Stimulated activated naive CD8-positive, alpha-beta T cell treated with anti-CD3 and anti-CD28 coated beads, Interleukin-15, Interleukin-2, amounts not matched to agents 100 ng/mL and 50 ng/mL, for 24 hours (primary cell): ENCODE results near the gene NIPAL1.

ENCODE experiments used
- H3K27ac Mint-ChIP-seq: one replicate; pipeline ENCODE4 v1.8.0; 2021; ENCODE audit warnings: mild to moderate bottlenecking, mixed read lengths
- H3K27me3 Mint-ChIP-seq: one replicate; pipeline ENCODE4 v1.8.0; 2021; ENCODE audit warnings: mixed read lengths
- H3K36me3 Mint-ChIP-seq: one replicate; pipeline ENCODE4 v1.8.0; 2021; ENCODE audit warnings: low read depth, mixed read lengths
- H3K4me1 Mint-ChIP-seq: one replicate; pipeline ENCODE4 v1.8.0; 2021; ENCODE audit warnings: low read depth, mixed read lengths
- H3K4me3 Mint-ChIP-seq: one replicate; pipeline ENCODE4 v1.8.0; 2021; ENCODE audit warnings: mild to moderate bottlenecking, mixed read lengths
- H3K9me3 Mint-ChIP-seq: one replicate; pipeline ENCODE4 v1.8.0; 2021; ENCODE audit warnings: mixed read lengths

NIPAL1 gene

DNA sequence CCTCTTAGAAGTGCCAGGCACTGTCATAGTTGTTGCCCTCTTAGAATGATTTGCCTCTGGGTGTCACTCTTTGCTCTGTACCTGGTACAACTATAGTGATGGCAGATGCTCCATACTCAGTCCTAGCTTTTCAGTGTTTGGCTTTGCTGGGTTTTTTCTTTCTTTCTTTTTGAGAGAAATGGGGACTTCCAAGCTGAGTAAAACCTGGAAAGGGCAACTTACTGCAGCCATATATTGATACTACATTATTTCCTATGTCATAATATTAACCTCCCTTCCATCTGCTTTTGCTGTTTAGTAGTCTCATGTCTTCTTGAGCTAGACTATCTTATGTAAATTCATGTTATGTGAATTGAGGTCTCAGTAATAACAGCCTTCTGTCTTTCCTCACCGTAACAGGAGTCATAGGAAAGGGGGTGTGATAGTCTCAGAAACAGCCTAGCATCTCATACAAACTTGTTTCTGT lies 49.0 kb downstream of the NIPAL1 start:
- Mint-ChIP-seq H3K27ac (peak overlapping the region; percentile 81), H3K4me1 (peaks cover 46% of the 10 kb centered on the region), H3K4me3 (no peak overlapping the region), H3K36me3 (peaks cover 26% of the 10 kb centered on the region), H3K27me3 (no peaks in the 10 kb centered on the region), H3K9me3 (peaks cover 4% of the 10 kb centered on the region)

DNA sequence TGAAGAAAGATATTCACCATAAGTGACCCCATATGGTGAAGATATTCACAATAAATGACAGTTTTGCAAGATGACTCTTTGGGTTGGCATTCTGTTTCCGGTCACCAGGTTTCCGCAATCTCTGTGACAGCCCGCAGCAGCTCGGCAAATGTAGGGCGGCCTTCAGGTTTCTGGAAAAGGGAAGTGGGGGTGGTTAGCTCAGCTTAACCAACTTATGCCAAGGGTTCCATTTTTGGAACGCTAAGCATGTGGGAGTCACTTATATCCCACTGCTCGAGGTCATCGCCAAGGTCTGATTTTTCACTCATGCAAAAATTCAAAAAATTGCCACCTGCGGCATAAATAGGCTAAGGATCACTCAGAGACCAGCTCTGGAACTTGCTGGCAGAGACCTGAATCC lies 51.0 kb downstream of the NIPAL1 start:
- Mint-ChIP-seq H3K27ac (no peak overlapping the region), H3K27me3 (no peaks in the 10 kb centered on the region), H3K4me1 (peaks cover 45% of the 10 kb centered on the region), H3K9me3 (no peaks in the 10 kb centered on the region), H3K4me3 (no peak overlapping the region), H3K36me3 (peaks cover 24% of the 10 kb centered on the region)

DNA sequence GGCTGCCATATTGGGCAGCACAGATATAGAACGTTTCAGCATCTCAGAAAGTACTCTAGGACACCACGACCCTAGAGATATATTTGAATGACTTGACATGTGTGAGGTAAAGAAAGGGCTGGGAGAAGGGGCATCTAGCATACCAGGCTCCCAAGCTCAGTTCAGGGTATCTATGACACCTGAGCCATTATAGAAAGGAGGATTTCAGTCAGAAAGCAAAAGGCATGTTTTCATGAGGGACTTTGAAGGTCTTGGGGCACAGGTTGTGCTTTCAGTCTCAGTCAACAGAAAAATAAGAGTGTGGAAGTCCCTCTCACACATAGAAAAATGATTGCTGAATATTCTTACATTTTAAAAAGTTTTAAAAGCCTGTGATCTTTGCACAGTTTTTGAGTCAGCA lies 51.6 kb downstream of the NIPAL1 start:
- no peak overlapping the region for H3K27ac Mint-ChIP-seq
- no peaks in the 10 kb centered on the region for H3K9me3 Mint-ChIP-seq

DNA sequence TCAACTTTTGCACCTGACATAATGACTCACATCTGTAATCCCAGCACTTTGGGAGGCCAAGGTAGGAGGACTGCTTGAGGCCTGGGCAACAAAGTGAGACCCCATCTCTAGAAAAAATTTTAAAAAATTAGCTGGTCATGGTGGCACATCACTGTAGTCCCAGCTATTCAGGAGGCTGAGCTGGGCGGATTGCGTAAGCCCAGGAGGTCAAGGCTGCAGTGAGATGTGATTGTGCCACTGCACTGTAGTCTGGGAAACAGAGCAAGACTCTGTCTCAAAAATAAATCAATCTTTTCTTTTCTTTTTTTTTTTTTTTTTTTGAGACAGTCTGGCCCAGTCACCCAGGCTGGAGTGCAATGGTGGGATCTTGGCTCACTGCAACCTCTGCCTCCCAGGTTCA lies 52.5 kb downstream of the NIPAL1 start:
- no peak overlapping the region for H3K27ac Mint-ChIP-seq
- H3K4me3 Mint-ChIP-seq: no peak overlapping the region
- H3K27me3 Mint-ChIP-seq: no peaks in the 10 kb centered on the region
- peaks cover 24% of the 10 kb centered on the region for H3K36me3 Mint-ChIP-seq
- H3K9me3 Mint-ChIP-seq: no peaks in the 10 kb centered on the region
- peaks cover 33% of the 10 kb centered on the region for H3K4me1 Mint-ChIP-seq

More for the DNA sequence above, 51.6 kb downstream of the NIPAL1 start:
- Mint-ChIP-seq H3K27me3 (no peaks in the 10 kb centered on the region), H3K4me1 (peaks cover 39% of the 10 kb centered on the region), H3K4me3 (no peak overlapping the region), H3K36me3 (peaks cover 24% of the 10 kb centered on the region)

DNA sequence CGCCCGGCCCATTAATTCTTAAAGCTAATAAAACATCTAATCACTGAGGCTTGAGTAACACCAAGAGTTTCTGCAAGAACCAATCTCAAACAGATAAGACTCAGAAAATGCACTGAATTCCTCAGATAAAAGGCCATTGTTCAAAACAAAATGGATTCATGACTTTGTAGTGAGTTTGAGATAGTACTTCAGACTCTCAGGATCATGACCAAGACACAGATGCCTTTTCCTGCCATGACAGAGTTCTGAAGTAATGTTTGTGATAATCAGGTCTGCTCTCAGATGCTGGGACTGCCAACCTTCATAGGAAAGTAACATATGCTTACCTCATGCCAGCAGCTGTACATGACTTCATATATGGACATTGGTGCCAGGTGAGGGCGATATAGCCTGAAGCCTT lies 54.6 kb downstream of the NIPAL1 start:
- no peaks in the 10 kb centered on the region for H3K27me3 Mint-ChIP-seq
- peaks cover 24% of the 10 kb centered on the region for H3K36me3 Mint-ChIP-seq
- no peak overlapping the region for H3K27ac Mint-ChIP-seq
- H3K4me3 Mint-ChIP-seq: no peak overlapping the region
- peaks cover 20% of the 10 kb centered on the region for H3K4me1 Mint-ChIP-seq
- no peaks in the 10 kb centered on the region for H3K9me3 Mint-ChIP-seq

DNA sequence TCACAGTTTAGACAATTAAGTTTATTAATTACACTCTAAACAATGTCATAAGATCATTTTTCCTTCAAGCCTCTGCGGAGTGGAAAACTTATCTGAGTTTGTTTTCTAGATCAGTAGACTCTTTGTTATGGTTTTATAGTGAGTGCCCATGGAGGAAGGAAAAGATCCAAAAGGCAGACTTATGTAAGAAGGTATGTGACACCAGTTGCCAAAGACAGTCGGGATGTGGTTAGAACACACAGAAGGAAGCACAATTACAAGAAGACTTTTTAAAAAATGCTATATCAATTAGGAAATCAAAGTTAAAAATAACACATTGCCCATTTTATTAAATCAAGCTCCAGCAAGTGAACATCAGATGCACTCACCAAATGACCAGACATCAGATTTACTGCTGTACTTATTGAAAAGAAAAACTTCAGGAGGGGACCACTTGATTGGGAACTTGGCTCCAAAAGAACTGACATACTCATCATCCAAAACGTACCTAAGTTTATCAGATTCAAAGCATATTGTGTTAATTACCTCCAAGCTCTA lies 57.1 kb downstream of the NIPAL1 start:
- no peak overlapping the region for H3K4me3 Mint-ChIP-seq
- H3K27ac Mint-ChIP-seq: no peak overlapping the region
- H3K4me1 Mint-ChIP-seq: peaks cover 21% of the 10 kb centered on the region
- H3K27me3 Mint-ChIP-seq: no peaks in the 10 kb centered on the region
- H3K9me3 Mint-ChIP-seq: no peaks in the 10 kb centered on the region
- peaks cover 10% of the 10 kb centered on the region for H3K36me3 Mint-ChIP-seq

DNA sequence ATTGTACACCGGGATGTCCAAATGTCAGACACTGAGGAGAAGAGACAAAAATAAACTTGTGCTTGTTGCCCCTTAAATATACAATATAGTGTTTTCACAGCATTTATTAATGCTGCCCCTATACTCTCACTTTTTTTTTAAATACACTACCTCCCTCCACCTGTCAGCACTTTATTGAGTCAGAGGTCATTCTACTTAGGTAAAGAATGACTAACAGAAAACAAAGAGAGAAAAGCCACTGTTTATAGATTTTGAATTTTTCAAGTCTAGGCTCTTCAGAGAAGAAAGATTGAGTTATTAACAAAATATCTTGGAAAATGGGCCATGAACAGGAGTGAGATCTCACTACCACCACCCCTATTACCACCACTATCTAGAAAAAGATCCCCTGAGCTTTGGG lies 58.1 kb downstream of the NIPAL1 start:
- H3K4me1 Mint-ChIP-seq: peaks cover 31% of the 10 kb centered on the region
- peaks cover 9% of the 10 kb centered on the region for H3K36me3 Mint-ChIP-seq
- H3K9me3 Mint-ChIP-seq: no peaks in the 10 kb centered on the region
- no peaks in the 10 kb centered on the region for H3K27me3 Mint-ChIP-seq
- H3K4me3 Mint-ChIP-seq: no peak overlapping the region
- no peak overlapping the region for H3K27ac Mint-ChIP-seq

DNA sequence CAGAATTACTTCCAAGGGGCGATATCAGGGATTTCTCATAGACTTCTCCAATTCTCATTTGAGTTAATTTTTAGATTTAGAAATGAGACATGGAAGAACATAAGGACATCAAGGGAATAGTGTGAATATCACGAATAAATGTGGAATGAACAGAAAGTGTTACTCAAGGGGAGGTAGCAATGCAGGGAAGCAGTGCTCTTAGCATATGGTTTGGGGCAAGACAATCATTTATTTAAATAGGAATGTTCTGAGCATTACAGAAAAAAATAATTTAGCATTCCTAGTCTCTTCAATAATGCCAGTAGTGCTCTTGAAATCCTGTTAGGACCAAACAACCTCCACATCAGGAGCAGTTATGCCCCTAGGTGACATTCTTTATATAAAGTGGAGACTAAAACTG lies 61.9 kb downstream of the NIPAL1 start:
- no peaks in the 10 kb centered on the region for H3K27me3 Mint-ChIP-seq
- H3K36me3 Mint-ChIP-seq: peaks cover 14% of the 10 kb centered on the region
- H3K4me3 Mint-ChIP-seq: no peak overlapping the region
- H3K4me1 Mint-ChIP-seq: peaks cover 49% of the 10 kb centered on the region
- no peaks in the 10 kb centered on the region for H3K9me3 Mint-ChIP-seq
- no peak overlapping the region for H3K27ac Mint-ChIP-seq

DNA sequence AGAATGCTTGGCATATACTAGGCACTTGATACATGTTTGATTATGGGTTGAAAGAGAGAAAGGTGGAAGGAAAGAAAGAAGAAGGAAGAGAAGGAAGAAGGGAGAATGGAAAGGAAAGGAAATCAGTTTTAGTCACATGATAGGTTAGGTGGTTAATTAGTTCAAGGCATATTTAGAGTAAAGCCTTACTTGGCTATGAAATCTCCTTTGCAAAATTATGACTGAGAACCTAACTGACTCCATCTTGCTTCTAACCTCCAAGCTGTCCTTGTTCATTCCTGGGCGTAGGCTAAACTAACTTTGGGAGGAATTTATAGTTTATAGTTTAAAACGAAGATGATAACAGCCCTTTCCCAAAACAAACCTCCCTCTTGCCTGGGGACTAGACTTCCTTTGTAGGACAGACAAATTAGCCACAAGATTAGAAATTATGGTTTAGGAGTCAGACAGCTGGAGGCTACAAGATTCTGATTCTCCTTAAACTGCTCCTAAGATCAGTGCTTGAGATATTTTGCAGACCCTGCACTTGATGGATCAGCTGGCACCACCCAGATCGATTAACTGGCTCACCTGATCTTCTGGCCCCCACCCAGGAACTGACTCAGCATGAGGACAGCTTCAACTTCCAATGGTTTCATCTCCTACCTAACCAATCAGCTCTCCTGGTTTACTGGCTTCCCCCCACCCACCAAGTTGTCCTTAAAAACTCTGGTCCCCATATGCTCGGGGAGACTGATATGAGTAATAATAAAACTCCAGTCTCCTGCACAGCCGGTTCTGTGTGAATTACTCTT lies 62.5 kb downstream of the NIPAL1 start:
- peaks cover 49% of the 10 kb centered on the region for H3K4me1 Mint-ChIP-seq
- no peaks in the 10 kb centered on the region for H3K9me3 Mint-ChIP-seq
- H3K4me3 Mint-ChIP-seq: no peak overlapping the region
- peaks cover 14% of the 10 kb centered on the region for H3K36me3 Mint-ChIP-seq
- no peak overlapping the region for H3K27ac Mint-ChIP-seq
- H3K27me3 Mint-ChIP-seq: no peaks in the 10 kb centered on the region

DNA sequence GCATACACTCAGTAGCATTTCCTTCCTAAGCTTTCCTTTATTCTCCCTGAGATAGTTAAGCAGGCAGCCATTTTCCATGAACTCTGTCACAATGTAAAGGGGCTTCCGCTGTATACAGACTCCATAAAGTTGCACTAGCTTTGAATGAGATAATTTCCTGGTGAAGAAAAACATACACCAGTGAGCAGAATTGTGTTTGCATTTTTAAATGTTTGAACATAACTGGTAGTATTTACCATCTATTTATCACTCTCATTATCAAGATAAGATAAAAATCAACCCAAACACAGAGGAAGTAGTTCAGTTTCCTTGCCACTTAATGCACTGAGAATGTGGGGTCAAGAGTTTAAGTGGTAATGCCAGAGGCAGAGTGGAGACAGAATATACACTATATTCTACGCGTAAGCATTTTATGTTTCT lies 63.4 kb downstream of the NIPAL1 start:
- Mint-ChIP-seq H3K27me3 (no peaks in the 10 kb centered on the region), H3K4me3 (no peak overlapping the region), H3K27ac (peak overlapping the region; percentile 28), H3K9me3 (no peaks in the 10 kb centered on the region), H3K36me3 (peaks cover 17% of the 10 kb centered on the region), H3K4me1 (peaks cover 41% of the 10 kb centered on the region)

DNA sequence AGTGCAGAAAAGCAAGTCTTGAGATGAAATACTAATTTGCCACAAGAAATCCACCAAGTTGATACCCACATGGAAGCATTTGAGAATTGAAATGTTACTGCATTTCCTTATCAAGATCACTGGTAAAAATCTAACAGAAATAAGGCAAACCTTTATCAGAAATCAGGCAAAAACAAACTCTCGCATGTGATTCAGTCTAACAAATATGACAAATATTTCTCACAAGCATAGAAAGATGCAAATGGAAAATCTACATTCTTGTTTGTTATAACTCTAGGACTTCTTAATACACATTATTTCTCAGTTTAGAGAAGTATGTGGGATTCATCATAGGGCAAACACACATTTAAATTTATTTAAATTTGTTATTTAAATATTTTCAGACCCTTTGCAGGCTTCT lies 64.6 kb downstream of the NIPAL1 start:
- Mint-ChIP-seq H3K27me3 (no peaks in the 10 kb centered on the region), H3K9me3 (no peaks in the 10 kb centered on the region), H3K4me3 (no peak overlapping the region), H3K27ac (no peak overlapping the region), H3K4me1 (peaks cover 51% of the 10 kb centered on the region), H3K36me3 (peaks cover 19% of the 10 kb centered on the region)

DNA sequence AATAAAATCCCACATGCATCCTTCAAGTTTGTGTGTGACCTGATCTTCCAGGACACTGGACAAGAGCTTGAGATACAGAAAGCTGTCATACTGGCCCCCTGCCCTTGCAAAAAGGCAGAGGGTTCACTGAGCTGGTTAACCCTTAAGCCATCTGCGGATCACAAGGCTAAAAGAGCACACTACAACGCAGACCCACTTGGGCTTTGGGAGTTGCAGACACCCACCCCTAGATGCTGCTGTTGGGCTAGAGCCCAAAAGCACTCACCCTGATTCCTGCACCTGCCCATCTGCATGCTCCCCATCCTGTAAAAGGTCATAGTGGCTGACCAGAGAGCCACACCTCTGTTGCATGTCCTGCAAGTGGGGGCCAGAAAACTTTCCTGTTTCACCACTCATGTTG lies 66.4 kb downstream of the NIPAL1 start:
- peaks cover 19% of the 10 kb centered on the region for H3K36me3 Mint-ChIP-seq
- no peak overlapping the region for H3K27ac Mint-ChIP-seq
- H3K27me3 Mint-ChIP-seq: no peaks in the 10 kb centered on the region
- no peaks in the 10 kb centered on the region for H3K9me3 Mint-ChIP-seq
- H3K4me1 Mint-ChIP-seq: peaks cover 49% of the 10 kb centered on the region
- H3K4me3 Mint-ChIP-seq: no peak overlapping the region

DNA sequence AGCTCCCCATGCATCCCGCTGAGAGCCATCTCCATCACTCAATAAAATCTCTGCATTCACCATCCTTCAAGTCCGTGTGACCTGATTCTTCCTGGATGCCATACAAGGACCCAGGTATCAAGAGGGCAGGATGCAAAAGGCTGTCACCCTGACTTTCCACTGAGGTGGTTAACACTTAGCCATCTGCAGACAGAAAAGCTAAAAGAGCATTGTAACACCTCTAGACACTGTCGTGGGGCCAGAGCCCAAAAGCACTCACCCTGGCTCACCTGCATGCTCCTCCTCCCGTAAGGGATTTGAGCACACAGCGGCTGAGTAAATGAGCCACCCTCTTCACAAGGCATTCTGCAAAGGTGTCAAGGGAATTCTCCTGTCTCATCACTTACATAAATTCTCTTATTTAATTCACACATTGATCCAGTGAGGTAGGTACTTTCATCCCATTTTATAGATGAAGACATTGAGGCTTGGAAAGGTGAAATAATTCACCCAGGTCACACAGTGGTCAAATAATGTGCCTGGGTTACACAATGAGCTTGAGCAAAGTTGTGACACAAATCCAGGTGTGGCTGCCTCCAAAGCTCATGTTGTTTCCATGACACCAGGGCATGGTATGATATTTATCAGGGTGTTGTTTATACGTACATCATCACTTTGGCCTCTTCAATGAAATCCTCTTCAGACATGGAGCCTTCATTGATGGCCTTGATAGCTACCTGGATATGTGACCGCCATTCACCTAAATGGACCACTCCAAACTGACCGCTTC lies 69.4 kb downstream of the NIPAL1 start:
- H3K27me3 Mint-ChIP-seq: no peaks in the 10 kb centered on the region
- no peak overlapping the region for H3K4me3 Mint-ChIP-seq
- H3K4me1 Mint-ChIP-seq: peaks cover 24% of the 10 kb centered on the region
- H3K36me3 Mint-ChIP-seq: peaks cover 11% of the 10 kb centered on the region
- no peaks in the 10 kb centered on the region for H3K9me3 Mint-ChIP-seq
- peak overlapping the region; percentile 9 for H3K27ac Mint-ChIP-seq
